Measurements from ENCODE around the gene OR4D1. TPM values are rescaled to one million over a fixed set of nuclear protein-coding genes. Genes with fewer than 3 reads are reported as not detected.

Gene OR4D1
- total and polyA plus RNA-seq, 2 of the 8 experiments (the other 6 are each of a cell fraction or from before 2014, with no cell fraction given), result 0.32 to 0.39 TPM

GRCh38 chr17:58109197-58109596, 39.0 kb upstream of the OR4D1 start:
- Histone ChIP-seq H2AFZ (ENCODE audit: low read length) (no peak overlapping the region), H4K8ac (ENCODE audit: extremely low read depth, insufficient read depth, low read length) (no peak overlapping the region), H2BK12ac (ENCODE audit: low read depth, low read length) (no peak overlapping the region), H2BK15ac (ENCODE audit: low read length) (no peak overlapping the region), H3K14ac (ENCODE audit: insufficient read length) (no peak overlapping the region), H4K91ac (replicated peaks; ENCODE audit: insufficient read length, low read length) (no peak overlapping the region), H4K5ac (ENCODE audit: insufficient read length, low read depth, low read length) (no peak overlapping the region), H2BK20ac (ENCODE audit: low read length) (no peak overlapping the region), H2AK5ac (ENCODE audit: low read depth, low read length) (no peak overlapping the region), H4K20me1 (replicated peaks in 1 of 2; ENCODE audit: control insufficient read depth in 1 of 2, insufficient read depth in 2 of 2, low read length in 2 of 2) (no peaks in the 10 kb centered on the region), H3K36me3 (ENCODE audit: control insufficient read depth in 2 of 4, insufficient read depth in 4 of 4, low read length in 3 of 4) (no peaks in the 10 kb centered on the region), H3K56ac (replicated peaks; ENCODE audit: insufficient read length, low read depth, low read length) (no peak overlapping the region), H3K79me2 (ENCODE audit: control insufficient read depth in 1 of 2, insufficient read depth in 2 of 2, low read length in 2 of 2) (no peaks in the 10 kb centered on the region), H3K27ac (ENCODE audit: low read depth, low read length) (no peak overlapping the region), H3K4me3 (ENCODE audit: extremely low read depth in 1 of 4, insufficient read depth in 2 of 4, low read depth in 3 of 4, low read length in 4 of 4) (no peak overlapping the region), H3K4me1 (replicated peaks in 1 of 4; ENCODE audit: control insufficient read depth in 3 of 4, insufficient read depth in 4 of 4, low read length in 3 of 4) (no peaks in the 10 kb centered on the region), H3K4ac (replicated peaks; ENCODE audit: insufficient read length, low read depth, low read length) (no peak overlapping the region), H3K79me1 (ENCODE audit: low read depth, low read length) (no peaks in the 10 kb centered on the region), H3K4me2 (ENCODE audit: insufficient read depth in 1 of 2, low read depth in 2 of 2, low read length in 2 of 2) (no peak overlapping the region), H3K9me3 (ENCODE audit: insufficient read depth in 2 of 2, low read depth in 1 of 2, low read length in 1 of 2) (no peaks in the 10 kb centered on the region), H2BK5ac (ENCODE audit: low read depth, low read length) (no peak overlapping the region), H3K9ac (replicated peaks in 1 of 4; ENCODE audit: extremely low read depth in 1 of 4, low read depth in 3 of 4, low read length in 3 of 4) (no peak overlapping the region), H3K18ac (ENCODE audit: extremely low read depth, low read length) (no peak overlapping the region), H3K27me3 (replicated peaks in 1 of 4; ENCODE audit: control insufficient read depth in 3 of 4, extremely low read depth in 1 of 4, insufficient read depth in 3 of 4, low read length in 3 of 4) (no peaks in the 10 kb centered on the region), H2BK120ac (replicated peaks; ENCODE audit: low read depth, low read length) (no peak overlapping the region), H3K23ac (ENCODE audit: insufficient read length) (no peak overlapping the region), H3K23me2 (ENCODE audit: low read depth, low read length) (no peaks in the 10 kb centered on the region; the same call in 1 of the 2 replicates)
- ChIA-PET POLR2A (ENCODE audit: partially characterized antibody) (no interaction called here), CTCF (ENCODE audit: partially characterized antibody) (interaction anchor here (1.2 to 8.0 kb wide), 6 partner anchors 8 to 252 kb away, joined by 3 to 73 read pairs (median 10); partner anchors contain the start of gene SRSF1)
- TF ChIP-seq CREB1 (IDR thresholded peaks at IDR 0.05), result no peak
- FAIRE-seq (no peak), DNase-seq (ENCODE audit: low read depth in 1 of 2, low spot score in 2 of 2) (no peak)
- 71% methylated on average over 1 of the region's 1 CpG; no CpG with 5 or more reads in 1 of the 2 experiments for WGBS, 2 experiments (ENCODE audit: extremely low coverage in 1 of 2, insufficient coverage in 1 of 2, insufficient read length in 1 of 2, insufficient replicate concordance in 2 of 2, low coverage in 1 of 2, low lambda C conversion rate in 2 of 2, missing lambda C conversion rate in 1 of 2)

Measured in H1 (cell line).